ENCODE results near the gene KCTD1.

GRCh38 chr18:26461405-26461804, 86.9 kb downstream of the KCTD1 start:
- TF ChIP-seq SUZ12 (IDR thresholded peaks at IDR 0.05; ENCODE audit: extremely low read depth, insufficient read depth, insufficient read length) (no peak), ZNF274 (IDR thresholded peaks at IDR 0.05; ENCODE audit: low read depth, low read length) (no peak)
